Measurements from ENCODE around the gene ZBTB22.

DNA sequence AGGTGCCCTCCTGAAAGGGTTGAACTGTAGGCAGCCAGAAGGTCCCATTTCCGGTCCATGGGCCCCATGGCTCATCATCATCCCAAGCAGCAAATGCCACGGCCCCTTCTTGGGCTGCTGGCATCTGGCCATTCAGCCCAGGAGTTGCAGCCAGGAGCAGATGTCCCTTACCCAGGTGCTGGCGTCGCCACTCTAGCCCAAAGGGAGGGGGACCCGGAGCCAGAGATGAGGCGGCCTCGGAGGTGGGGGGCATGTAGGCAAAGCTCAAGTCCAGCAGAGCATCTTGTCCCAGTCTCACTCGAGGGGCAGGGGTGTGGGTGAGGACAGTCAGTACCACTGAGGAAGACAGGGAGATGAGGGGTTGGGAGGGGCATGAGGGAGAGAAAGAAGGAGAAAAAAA is 12.5 kb downstream of the ZBTB22 start:
- no peak for TF ChIP-seq EZH2 (IDR thresholded peaks at IDR 0.05; ENCODE audit: borderline replicate concordance, insufficient read depth, low read length, poor library complexity, severe bottlenecking)
- TF ChIP-seq, protein P1, sequence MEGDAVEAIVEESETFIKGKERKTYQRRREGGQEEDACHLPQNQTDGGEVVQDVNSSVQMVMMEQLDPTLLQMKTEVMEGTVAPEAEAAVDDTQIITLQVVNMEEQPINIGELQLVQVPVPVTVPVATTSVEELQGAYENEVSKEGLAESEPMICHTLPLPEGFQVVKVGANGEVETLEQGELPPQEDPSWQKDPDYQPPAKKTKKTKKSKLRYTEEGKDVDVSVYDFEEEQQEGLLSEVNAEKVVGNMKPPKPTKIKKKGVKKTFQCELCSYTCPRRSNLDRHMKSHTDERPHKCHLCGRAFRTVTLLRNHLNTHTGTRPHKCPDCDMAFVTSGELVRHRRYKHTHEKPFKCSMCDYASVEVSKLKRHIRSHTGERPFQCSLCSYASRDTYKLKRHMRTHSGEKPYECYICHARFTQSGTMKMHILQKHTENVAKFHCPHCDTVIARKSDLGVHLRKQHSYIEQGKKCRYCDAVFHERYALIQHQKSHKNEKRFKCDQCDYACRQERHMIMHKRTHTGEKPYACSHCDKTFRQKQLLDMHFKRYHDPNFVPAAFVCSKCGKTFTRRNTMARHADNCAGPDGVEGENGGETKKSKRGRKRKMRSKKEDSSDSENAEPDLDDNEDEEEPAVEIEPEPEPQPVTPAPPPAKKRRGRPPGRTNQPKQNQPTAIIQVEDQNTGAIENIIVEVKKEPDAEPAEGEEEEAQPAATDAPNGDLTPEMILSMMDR (IDR thresholded peaks at IDR 0.05; ENCODE audit: poor library complexity, severe bottlenecking), result no peak
- TF ChIP-seq EP300 (conservative IDR thresholded peaks at IDR 0.05; ENCODE audit: poor library complexity, severe bottlenecking), result no peak
- TF ChIP-seq POLR2AphosphoS5 (IDR thresholded peaks at IDR 0.05), result no peak
- TF ChIP-seq TAF1 (IDR thresholded peaks at IDR 0.05; ENCODE audit: low read depth), result no peak
- TF ChIP-seq MXI1 (conservative IDR thresholded peaks at IDR 0.05; ENCODE audit: poor library complexity, severe bottlenecking), result no peak
- no peak for TF ChIP-seq RAD21 (conservative IDR thresholded peaks at IDR 0.05)
- TF ChIP-seq, protein P2, sequence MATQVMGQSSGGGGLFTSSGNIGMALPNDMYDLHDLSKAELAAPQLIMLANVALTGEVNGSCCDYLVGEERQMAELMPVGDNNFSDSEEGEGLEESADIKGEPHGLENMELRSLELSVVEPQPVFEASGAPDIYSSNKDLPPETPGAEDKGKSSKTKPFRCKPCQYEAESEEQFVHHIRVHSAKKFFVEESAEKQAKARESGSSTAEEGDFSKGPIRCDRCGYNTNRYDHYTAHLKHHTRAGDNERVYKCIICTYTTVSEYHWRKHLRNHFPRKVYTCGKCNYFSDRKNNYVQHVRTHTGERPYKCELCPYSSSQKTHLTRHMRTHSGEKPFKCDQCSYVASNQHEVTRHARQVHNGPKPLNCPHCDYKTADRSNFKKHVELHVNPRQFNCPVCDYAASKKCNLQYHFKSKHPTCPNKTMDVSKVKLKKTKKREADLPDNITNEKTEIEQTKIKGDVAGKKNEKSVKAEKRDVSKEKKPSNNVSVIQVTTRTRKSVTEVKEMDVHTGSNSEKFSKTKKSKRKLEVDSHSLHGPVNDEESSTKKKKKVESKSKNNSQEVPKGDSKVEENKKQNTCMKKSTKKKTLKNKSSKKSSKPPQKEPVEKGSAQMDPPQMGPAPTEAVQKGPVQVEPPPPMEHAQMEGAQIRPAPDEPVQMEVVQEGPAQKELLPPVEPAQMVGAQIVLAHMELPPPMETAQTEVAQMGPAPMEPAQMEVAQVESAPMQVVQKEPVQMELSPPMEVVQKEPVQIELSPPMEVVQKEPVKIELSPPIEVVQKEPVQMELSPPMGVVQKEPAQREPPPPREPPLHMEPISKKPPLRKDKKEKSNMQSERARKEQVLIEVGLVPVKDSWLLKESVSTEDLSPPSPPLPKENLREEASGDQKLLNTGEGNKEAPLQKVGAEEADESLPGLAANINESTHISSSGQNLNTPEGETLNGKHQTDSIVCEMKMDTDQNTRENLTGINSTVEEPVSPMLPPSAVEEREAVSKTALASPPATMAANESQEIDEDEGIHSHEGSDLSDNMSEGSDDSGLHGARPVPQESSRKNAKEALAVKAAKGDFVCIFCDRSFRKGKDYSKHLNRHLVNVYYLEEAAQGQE (IDR thresholded peaks at IDR 0.05; ENCODE audit: borderline replicate concordance), result no peak
